HG03457 (cell line): ENCODE measurements around the gene ATF7.
"Not testable (repeated sequence)": the region's sequence is repeated elsewhere in the genome, so short reads cannot be mapped to it uniquely, and the experiment has no call there.

ENCODE experiments used
- ATAC-seq: cut with Tn5 transposase; IDR thresholded peaks from one replicate; pipeline ENCODE4 v1.9.1; 2021; ENCODE audit warnings: moderate number of reproducible peaks; ENCODE audit not compliant: unreplicated experiment

The ATF7 gene

DNA sequence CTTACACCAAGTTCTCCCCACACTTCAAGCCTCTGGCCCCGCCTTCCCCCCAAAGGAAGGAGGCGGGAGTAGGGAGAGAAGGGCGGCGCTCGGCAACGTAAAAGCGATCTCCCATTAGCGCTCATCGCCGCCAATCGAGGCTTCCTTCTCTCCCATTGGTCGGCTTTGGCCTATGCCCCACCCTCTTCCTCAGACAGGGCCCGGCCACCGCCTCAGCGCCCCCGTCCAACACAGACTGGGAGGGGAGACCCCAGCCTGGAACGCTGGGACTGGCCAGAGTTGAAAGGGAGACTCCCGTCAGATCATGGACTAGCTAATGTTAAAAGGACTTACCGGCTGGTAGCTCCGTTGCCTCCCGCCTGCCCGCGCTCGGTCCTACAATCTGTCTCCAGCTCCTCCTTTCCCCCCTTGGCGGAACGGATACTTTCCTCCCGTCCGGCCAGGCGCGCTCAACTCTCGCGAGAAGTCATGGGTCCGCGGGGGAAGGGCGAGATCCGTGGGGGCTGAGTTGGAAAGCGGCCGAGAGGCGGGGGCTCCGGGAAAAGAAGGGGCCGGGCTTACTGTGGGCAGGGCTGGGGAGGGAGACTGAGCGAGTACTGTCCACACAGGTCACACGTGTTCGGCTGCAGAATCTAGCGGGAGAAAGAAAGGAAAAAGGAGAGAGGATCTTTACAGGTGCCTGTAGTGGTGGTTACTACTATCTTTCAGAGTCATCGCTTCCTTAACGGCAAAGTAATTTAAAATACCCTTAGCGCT lies at the start of gene ATF7:
Gene ATF7, minus strand, starts transcription at position 437 of the 756 bp plus-strand sequence. CDS start 25,382 bp downstream, outside the sequence.
- peak; percentile 89 for ATAC-seq

- ATAC-seq: no peak
These were observed 49.0 kb upstream of the ATF7 start for GRCh38 chr12:53674977-53675700.

DNA sequence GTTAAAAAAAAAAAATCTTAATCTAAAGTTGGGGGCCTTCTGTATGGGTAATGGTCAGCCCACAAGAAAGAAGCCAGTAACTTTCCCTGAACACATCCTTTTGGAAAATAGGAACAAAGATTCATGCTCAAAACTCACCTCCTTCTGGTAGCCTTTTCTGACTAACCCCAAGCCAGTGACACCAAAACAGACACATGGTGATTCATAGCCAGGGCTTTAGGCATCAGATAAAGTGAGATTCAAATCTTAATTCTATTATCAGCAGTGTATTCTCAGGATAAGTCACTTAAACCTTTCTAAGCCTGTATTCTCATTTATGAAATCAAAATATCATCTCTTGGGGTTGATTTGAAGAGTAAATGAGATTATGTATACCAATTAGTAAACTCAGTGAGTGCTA lies 44.8 kb upstream of the ATF7 start:
- no peak for ATAC-seq

DNA sequence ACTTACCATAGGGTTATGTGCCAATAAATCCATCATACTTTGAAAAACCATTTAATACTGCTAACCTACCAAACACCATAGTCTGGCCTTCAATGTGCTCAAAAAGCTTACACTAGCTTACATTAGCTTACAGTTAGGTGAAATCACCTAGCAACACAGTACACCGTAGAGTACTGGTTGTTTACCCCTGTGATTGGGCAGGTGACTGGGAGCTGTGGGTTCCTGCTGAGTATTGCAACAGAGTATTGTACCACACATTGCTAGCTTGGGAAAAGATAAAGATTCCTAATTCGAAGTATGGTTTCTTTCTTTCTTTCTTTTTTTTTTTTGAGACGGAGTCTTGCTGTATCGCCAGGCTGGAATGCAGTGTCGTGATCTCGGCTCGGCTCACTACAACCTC lies 44.1 kb upstream of the ATF7 start:
- ATAC-seq: no peak

DNA sequence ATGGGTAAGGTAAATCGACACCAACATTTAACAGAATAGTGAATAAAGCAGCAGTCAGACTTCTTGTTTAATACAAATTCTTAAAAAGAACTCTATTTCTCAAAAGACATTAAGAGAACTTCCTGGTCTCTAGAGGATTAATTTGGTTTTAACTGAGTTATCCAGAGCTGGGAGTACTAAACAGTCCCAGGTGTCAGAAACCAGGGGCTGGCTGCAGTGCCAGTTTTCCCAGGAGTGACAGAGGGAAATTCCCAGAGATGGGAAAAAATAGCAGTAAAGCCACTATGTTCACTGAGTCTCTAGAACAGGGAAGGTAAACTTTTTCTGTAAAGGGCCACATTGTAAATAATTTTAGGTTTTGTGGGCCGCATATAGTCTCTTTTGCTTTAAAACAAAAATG lies 40.9 kb upstream of the ATF7 start:
- ATAC-seq: no peak

GRCh38 chr12:53664936-53665335 lies 38.8 kb upstream of the ATF7 start:
- no peak for ATAC-seq

DNA sequence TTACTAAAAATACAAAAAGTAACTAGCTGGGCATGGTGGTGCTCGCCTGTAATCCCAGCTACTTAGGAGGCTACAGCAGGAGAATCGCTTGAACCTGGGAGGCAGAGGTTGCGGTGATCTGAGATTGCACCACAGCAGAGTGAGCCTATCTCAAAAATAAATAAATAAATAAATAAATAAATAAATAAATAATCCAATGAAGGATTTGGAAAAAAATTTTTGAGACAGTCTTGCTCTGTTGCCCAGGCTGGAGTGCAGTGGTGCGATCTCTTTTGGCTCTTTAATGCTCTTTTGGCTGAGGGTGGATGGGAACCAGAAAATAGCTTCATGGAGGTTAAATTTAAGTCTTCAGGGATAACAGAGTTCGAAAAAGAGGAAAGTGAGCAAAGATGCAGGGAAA lies 38.0 kb upstream of the ATF7 start:
- ATAC-seq: no peak

- no peak for ATAC-seq
These were observed 33.9 kb upstream of the ATF7 start for GRCh38 chr12:53660041-53660440.

DNA sequence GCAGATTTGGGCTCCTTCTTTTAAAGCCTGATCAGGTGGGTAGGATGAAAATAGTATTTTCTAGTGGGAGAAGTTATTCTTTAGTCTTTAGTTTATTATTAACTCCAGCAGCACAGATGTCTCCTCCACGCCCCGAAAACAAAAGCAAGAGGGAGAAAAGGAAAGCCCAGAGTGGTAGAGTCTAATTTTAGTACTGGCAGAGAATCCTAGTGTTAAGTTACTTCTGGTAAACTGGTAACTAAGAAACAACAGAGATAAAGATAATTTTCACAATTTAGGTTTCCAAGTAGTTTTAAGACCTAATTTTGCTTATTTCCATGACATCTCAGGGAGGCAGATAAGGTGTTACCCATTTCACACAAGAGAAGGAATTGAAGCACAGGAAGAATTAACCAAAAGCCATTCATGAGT lies 33.4 kb upstream of the ATF7 start:
- no peak for ATAC-seq

DNA sequence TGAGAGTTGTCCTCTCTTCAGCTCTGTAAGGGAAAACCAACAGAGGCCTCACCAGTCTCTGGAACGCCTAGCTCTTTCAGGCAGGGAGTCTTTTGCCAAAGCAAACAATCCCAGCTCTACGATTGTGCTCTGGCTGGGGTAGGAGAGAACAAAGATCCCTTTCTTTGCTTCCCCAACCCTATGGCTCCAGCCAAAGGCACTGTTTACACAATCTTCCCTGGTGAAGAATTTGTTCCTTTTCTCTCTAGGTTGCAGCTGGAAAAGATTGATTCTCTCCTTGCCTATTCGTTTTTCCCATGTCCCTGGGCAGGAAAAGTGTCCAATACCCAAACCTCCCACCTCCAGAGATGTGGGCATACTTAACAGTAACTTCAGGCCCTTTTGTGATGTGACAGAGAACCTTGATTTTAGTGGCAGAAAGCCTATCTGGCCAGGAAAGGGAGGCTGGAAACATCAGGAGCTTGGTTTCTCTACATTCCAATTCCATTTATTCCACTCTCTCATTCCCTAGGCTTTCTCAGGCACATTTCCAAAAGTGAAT lies 32.9 kb upstream of the ATF7 start:
- no peak for ATAC-seq

DNA sequence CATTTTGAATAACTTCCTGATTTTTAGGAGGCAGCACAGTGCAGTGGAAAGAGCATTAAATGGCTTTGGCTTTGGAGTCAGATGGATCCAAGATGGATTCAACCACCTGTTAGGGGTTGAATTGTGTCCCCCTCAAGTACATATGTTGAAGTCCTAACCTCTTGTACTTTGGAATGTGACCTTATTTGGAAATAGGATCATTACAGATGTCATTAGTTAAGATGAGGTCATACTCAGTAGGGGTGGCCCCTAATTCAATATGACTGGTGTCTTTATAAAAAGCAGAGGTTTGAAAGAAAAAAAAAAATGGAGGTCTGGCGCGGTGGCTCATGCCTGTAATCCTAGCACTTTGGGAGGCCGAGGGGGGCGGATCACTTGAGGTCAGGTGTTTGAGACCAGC lies 30.9 kb upstream of the ATF7 start:
- ATAC-seq: no peak

DNA sequence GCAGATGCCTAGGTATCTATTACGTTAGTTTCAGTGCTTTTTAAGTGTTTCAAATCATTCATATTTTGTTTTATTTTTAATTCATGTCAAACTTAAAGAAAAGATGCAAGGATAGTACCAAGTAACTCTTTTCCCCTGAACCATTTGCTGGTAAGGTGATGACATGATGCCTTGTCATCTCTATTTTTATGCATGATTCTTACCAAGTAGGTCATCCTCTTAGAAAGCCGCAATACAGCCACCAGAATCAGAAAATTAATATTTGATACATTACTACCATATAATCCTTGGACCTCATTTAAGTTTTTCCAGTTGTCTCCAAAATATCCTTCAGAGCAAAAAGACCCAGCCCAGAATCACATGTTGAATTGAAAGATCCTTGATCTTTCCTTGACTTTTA lies 27.4 kb upstream of the ATF7 start:
- ATAC-seq: no peak

GRCh38 chr12:53652366-53652765 lies 26.2 kb upstream of the ATF7 start:
- no peak for ATAC-seq

DNA sequence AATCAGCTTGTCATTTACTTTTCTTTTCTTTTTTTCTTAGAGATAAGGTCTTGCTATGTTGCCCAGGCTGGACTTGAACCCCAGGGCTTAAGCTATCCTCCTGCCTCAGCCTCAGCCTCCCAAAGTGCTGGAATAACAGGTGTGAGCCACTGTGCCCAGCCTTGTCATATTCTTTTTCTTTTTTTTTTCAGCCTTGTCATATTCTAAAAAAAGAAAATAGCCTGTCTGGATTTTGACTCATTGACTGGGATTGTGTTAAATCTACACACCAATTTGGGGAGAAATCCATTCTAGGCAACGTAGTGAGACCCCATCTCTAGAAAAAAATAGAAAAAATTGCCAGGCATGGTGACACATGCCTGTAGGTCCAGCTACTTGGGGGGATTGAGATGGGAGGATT lies 25.6 kb upstream of the ATF7 start:
- no peak for ATAC-seq

- not testable (repeated sequence) for ATAC-seq
These were observed 20.1 kb upstream of the ATF7 start for GRCh38 chr12:53646300-53646699.

GRCh38 chr12:53645165-53645564 lies 19.0 kb upstream of the ATF7 start:
- ATAC-seq: no peak

DNA sequence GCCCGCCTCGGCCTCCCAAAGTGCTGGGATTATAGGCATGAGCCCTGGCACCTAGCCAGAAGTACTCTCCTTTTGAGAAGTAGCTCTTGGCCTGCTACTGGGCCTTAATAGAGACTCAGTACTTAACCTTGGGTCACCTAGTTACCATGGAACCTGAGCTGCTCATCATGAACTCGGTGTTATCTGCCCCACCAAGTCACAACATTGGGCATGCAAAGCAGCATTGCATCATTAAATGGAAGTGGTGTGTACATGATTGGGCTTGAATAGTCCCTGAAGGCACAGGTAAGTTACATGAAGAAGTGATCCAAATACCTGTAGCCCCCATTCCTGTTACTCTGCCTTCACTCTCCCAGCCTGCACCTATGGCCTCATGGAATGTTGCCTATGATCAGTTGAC lies 18.0 kb upstream of the ATF7 start:
- ATAC-seq: no peak

GRCh38 chr12:53643232-53643979 lies 17.2 kb upstream of the ATF7 start:
- no peak for ATAC-seq

GRCh38 chr12:53638057-53638456 lies 11.9 kb upstream of the ATF7 start:
- no peak for ATAC-seq

GRCh38 chr12:53636641-53637040 lies 10.5 kb upstream of the ATF7 start:
- ATAC-seq: no peak

DNA sequence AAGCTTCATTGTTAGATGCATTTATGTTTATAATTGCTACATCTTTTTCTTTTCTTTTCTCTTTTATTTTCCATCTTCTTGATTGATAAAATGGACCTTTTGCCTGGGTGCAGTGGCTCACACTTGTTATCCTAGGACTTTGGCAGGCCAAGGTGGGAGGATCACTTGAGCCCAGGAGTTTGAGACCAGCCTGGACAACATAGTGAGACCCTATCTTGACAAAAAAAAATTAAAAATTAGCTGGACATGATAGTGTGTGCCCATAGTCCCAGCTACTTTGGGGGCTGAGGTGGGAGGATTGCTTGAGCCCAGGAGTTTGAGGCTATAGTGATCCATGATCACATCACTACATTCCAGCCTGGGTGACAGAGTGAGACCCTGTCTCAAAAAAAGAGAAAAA lies 9.5 kb upstream of the ATF7 start:
- not testable (repeated sequence) for ATAC-seq
